SK-N-MC (cell line): ENCODE measurements around the gene GABRB3.

Experiments
- DNase-seq: peaks from one replicate; pipeline ENCODE4 v3.0.0-alpha.2; 2011; ENCODE audit warnings: low read depth, low spot score
- H3K27ac ChIP-seq: fragments of 200-600 bp; sonication (generic); 2 replicates; pipeline ENCODE4 v1.5.1; 2016; ENCODE audit warnings: mixed run types
- H3K36me3 ChIP-seq: fragments of 200-600 bp; sonication (generic); 2 replicates; pipeline ENCODE4 v1.6.1; 2017; ENCODE audit warnings: antibody characterized with exemption, low read length, mixed read lengths; ENCODE audit not compliant: insufficient read depth
- H3K4me3 ChIP-seq: fragments of 200-600 bp; sonication (generic); 2 replicates; pipeline ENCODE4 v1.5.1; 2016
- H3K9ac ChIP-seq: fragments of 200-600 bp; sonication (generic); 2 replicates; pipeline ENCODE4 v1.8.0; 2017; ENCODE audit warnings: mixed run types, mixed read lengths; ENCODE audit not compliant: insufficient read length
- H3K9me3 ChIP-seq: fragments of 200-600 bp; sonication (generic); 2 replicates; pipeline ENCODE4 v1.6.1; 2017; ENCODE audit warnings: low read depth, mild to moderate bottlenecking, antibody characterized with exemption, low read length, moderate library complexity, mixed read lengths
- EZH2 ChIP-seq: fragments of 200-600 bp; sonication (generic); IDR thresholded peaks from one replicate; pipeline ENCODE4 v1.6.1; 2017; ENCODE audit warnings: antibody characterized with exemption
- FOXP2 ChIP-seq: optimal IDR thresholded peaks from 2 replicates; pipeline ENCODE3; 2011; ENCODE audit warnings: mild to moderate bottlenecking, moderate library complexity; ENCODE audit not compliant: insufficient read depth; ENCODE audit errors: extremely low read length, control extremely low read depth
- POLR2AphosphoS5 ChIP-seq: IDR thresholded peaks from 2 replicates; pipeline ENCODE4 v1.6.1; 2012; ENCODE audit warnings: mild to moderate bottlenecking, low read depth, low read length, borderline replicate concordance

The GABRB3 gene

DNA sequence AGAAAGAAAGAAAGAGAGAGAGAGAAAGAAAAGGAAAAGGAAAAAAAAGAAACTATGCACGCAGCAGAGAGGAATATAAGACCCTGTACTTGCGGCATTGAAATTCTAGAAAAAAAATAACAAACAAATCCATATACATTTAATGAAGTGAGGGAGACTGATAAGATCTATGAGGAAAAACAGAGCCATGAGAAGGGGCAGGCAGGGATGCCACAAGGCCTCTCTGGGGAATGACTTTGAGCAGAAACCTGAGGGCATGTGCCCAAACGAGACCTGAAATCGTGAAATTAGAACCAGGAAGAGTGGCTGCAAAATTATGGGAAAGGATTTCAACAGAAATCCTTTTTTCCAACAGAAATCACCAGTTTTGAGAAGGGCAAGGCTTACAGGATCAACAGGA lies 98.4 kb downstream of the GABRB3 start:
- Histone ChIP-seq H3K4me3 (no peak overlapping the region), H3K9ac (no peak overlapping the region), H3K27ac (no peak overlapping the region), H3K9me3 (no peaks in the 10 kb centered on the region), H3K36me3 (no peaks in the 10 kb centered on the region)
- TF ChIP-seq FOXP2, result no peak
- no peak for TF ChIP-seq POLR2AphosphoS5
- TF ChIP-seq EZH2, result no peak
- DNase-seq, result no peak

GRCh38 chr15:26673445-26673844 lies 99.4 kb downstream of the GABRB3 start:
- Histone ChIP-seq H3K36me3 (no peaks in the 10 kb centered on the region), H3K9ac (no peak overlapping the region), H3K4me3 (no peak overlapping the region), H3K9me3 (no peaks in the 10 kb centered on the region), H3K27ac (no peak overlapping the region)
- TF ChIP-seq POLR2AphosphoS5 (no peak), FOXP2 (no peak), EZH2 (no peak)
- DNase-seq, result no peak

DNA sequence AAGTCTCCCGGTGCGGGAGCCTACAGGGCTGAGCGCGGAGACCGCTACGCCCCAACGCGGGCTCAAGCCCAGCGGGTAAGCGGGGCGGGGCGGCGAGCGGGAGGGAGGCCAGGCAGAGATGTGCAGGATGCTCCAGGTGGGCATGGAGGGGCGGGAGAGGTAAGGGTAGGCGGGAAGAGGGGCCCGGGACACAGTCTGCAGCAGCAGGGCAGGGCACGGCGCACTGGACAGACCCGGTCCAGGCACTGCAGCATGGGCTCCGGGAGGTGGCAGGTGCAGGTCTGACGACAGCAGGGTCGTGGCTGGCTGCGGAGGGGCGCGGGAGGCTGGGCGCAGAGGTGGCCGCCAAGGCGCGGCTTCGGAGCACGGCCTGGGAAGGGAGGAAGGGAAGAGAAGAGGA lies 102.8 kb downstream of the GABRB3 start:
- no peaks in the 10 kb centered on the region for H3K36me3 ChIP-seq
- DNase-seq, result no peak
- H3K4me3 ChIP-seq, result no peak overlapping the region
- H3K9me3 ChIP-seq, result no peaks in the 10 kb centered on the region
- H3K9ac ChIP-seq, result no peak overlapping the region
- no peak overlapping the region for H3K27ac ChIP-seq
- TF ChIP-seq EZH2 (no peak), FOXP2 (no peak), POLR2AphosphoS5 (no peak)

DNA sequence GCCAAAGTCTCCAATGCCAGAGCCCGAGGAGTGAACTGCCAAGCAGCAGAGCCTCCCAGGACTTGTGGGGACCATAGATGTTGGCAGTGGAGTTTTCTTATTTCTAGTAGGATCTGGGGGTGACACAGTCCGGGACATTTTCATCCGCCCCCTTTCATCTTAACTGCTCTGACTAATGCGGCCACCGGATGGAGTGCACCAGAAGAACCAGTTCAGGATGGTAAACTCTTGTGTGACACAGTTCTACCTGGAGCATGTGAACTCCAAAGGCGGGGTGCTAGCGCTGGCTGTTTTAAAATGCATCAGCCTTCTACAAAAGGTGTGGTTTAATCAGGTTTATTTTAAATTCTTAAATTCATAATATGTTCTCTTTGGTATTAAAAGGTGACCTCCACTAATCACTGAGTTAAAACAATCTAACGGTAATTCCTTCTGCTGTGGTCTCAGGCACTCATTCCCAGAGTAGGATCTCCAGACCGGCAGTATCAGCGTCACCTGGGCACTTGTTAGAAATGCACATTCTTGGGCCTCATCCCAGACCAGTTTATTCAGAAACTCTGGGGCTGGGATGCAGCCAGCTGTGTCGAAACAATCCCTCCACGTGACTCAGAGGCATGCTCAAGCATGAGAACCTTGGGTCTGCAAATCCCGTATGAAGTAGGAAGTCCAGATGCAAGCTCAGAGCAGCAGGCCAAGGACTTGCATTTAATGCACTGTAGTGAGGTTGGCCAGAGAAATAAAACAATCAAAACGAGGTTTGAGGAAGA lies 105.5 kb downstream of the GABRB3 start:
- H3K9me3 ChIP-seq, result no peaks in the 10 kb centered on the region
- H3K36me3 ChIP-seq, result no peaks in the 10 kb centered on the region
- TF ChIP-seq POLR2AphosphoS5 (no peak), FOXP2 (no peak), EZH2 (no peak)
- no peak for DNase-seq
- H3K9ac ChIP-seq, result no peak overlapping the region
- H3K27ac ChIP-seq, result no peak overlapping the region
- no peak overlapping the region for H3K4me3 ChIP-seq

DNA sequence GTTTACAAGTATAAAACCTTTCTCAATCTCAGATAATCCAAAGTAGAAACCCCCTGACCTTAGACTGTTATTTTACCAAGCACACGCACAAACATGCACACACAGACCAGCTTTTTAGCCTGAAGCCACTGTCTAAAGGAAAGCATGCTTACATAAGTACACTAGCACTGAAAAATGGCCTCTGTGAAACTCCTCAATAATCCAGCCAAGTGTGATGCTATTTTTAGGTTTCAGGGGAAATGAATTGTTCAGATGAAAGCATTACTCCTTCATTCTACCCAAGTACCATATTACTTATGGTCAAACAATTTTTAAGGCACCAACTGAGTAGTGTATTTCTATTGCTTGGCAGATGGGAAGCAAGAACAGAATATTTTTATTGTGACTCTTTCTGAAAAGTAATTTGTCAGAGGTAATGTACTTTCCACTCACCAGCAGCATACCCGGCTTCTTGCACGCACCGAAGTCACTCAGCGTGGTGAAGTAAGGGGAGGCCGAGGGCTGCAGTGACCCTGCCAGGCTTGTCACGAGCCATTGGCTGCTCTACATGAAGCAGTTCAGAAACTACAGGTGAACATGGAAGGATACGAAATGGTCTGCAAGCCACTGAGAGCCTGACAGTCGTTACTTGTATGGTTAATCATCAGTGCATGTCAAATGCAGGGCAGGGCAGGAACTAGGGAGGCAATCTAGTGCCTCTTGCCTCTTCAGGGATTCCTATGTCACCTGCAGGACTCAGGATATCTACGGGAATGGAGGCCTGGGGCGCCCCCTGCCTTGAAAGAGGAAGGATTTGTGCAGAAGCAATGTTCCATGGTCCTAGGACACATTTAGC lies 106.7 kb downstream of the GABRB3 start:
- no peak for DNase-seq
- TF ChIP-seq FOXP2 (no peak), POLR2AphosphoS5 (no peak), EZH2 (no peak)
- H3K4me3 ChIP-seq, result no peak overlapping the region
- H3K9me3 ChIP-seq, result no peaks in the 10 kb centered on the region
- no peak overlapping the region for H3K27ac ChIP-seq
- no peak overlapping the region for H3K9ac ChIP-seq
- H3K36me3 ChIP-seq, result no peaks in the 10 kb centered on the region

DNA sequence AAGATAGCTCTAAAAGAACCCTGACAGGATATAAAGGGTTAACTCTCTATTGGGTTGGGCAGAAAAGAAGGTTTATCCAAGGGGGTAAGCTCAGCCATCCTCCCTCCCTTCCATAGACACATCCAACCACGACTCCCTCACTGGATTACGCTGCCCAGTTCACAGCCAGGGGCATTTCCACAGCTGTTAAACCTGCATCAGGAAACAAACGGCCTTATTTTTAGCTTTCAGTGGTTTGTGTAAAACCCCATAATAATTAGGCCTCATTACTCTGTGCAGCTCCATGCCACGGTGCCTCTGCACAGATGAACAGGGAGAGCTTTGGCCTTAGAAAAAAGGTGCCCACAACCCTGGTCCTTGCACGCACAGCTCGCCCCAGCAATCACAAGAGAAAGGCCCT lies 110.6 kb downstream of the GABRB3 start:
- H3K9ac ChIP-seq, result no peak overlapping the region
- no peak overlapping the region for H3K4me3 ChIP-seq
- TF ChIP-seq FOXP2 (no peak), EZH2 (no peak)
- no peaks in the 10 kb centered on the region for H3K9me3 ChIP-seq
- no peak overlapping the region for H3K27ac ChIP-seq
- H3K36me3 ChIP-seq, result no peaks in the 10 kb centered on the region
- no peak for DNase-seq

DNA sequence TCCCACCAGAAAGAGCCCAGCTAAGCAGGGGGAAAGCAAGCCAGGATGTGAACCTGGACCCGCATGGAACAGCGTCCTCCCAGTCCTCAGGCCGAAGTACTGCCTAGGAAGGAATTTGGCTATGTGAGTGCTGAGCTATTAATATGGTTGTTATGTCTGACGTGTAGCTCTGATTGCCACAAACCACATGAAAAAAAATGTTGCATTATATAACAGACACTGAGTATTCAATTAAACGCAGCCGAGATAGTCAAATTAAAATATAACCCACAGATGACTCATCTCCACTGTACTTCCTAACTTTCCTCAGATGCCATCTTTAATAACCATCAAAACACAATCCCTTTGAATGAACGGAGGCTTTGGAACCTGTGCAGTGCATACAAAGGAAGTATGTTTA lies 111.1 kb downstream of the GABRB3 start:
- TF ChIP-seq EZH2, result no peak
- TF ChIP-seq FOXP2, result no peak
- TF ChIP-seq POLR2AphosphoS5, result no peak
- no peak overlapping the region for H3K4me3 ChIP-seq
- no peak overlapping the region for H3K27ac ChIP-seq
- no peak for DNase-seq
- no peaks in the 10 kb centered on the region for H3K36me3 ChIP-seq
- H3K9me3 ChIP-seq, result no peaks in the 10 kb centered on the region
- H3K9ac ChIP-seq, result no peak overlapping the region

GRCh38 chr15:26661107-26661506 lies 111.8 kb downstream of the GABRB3 start:
- Histone ChIP-seq H3K9me3 (no peaks in the 10 kb centered on the region), H3K27ac (no peak overlapping the region), H3K36me3 (no peaks in the 10 kb centered on the region), H3K4me3 (no peak overlapping the region), H3K9ac (no peak overlapping the region)
- no peak for TF ChIP-seq EZH2
- TF ChIP-seq FOXP2, result no peak
- no peak for TF ChIP-seq POLR2AphosphoS5
- DNase-seq, result no peak
